ENCODE results near the gene PMPCA.

DNA sequence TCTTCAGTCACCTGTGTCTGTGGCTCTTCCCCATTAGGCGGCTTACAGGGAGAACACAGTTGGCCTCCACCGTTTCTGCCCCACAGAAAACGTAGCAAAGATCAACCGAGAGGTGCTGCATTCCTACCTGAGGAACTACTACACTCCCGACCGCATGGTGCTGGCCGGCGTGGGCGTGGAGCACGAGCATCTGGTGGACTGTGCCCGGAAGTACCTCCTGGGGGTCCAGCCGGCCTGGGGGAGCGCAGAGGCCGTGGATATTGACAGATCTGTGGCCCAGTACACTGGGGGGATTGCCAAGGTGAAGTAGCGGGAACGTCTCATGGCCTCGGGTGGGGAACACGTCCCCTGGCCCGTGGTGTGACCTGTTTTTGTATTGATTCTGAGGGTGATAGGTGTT lies 6.5 kb downstream of the PMPCA start:
- TF ChIP-seq, protein P1, sequence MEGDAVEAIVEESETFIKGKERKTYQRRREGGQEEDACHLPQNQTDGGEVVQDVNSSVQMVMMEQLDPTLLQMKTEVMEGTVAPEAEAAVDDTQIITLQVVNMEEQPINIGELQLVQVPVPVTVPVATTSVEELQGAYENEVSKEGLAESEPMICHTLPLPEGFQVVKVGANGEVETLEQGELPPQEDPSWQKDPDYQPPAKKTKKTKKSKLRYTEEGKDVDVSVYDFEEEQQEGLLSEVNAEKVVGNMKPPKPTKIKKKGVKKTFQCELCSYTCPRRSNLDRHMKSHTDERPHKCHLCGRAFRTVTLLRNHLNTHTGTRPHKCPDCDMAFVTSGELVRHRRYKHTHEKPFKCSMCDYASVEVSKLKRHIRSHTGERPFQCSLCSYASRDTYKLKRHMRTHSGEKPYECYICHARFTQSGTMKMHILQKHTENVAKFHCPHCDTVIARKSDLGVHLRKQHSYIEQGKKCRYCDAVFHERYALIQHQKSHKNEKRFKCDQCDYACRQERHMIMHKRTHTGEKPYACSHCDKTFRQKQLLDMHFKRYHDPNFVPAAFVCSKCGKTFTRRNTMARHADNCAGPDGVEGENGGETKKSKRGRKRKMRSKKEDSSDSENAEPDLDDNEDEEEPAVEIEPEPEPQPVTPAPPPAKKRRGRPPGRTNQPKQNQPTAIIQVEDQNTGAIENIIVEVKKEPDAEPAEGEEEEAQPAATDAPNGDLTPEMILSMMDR (IDR thresholded peaks at IDR 0.05; ENCODE audit: insufficient read depth, low read depth, low read length): no peak
- TF ChIP-seq EZH2 (IDR thresholded peaks at IDR 0.05; ENCODE audit: insufficient read depth, low read length): no peak

Measured in astrocyte (in vitro differentiated cells and primary cell).